ENCODE measurements around the gene PCGF1. TPM values are rescaled to one million over a fixed set of nuclear protein-coding genes. Genes with fewer than 3 reads are reported as not detected.

PCGF1 gene
- total RNA-seq, 1 experiment from 2014 or later: 44.8 TPM

GRCh38 chr2:74482801-74483674 lies 24.5 kb downstream of the PCGF1 start, which contains the start of the genes CCDC142 and TTC31:
CCDC142 (minus strand) TSS chr2:74482998; CDS start chr2:74482837, 161 bp downstream.
TTC31 (plus strand) TSS chr2:74483081; CDS start chr2:74483096, 15 bp downstream.
- Histone ChIP-seq H3K9me3 (ENCODE audit: low read length) (no peaks in the 10 kb centered on the region), H2AFZ (ENCODE audit: low read length) (peak within 1 kb of the TSS; percentile 85), H3K79me2 (ENCODE audit: low read length) (peaks cover 54% of the 10 kb centered on the region), H3K4me1 (ENCODE audit: low read length) (peaks cover 29% of the 10 kb centered on the region), H3K9me2 (replicated peaks; ENCODE audit: insufficient read depth, low read length) (no peaks in the 10 kb centered on the region), H3K36me3 (ENCODE audit: insufficient read depth, low read length) (peaks cover 8% of the 10 kb centered on the region; the same call in 1 of the 2 replicates), H3K9ac (ENCODE audit: low read length) (peak within 1 kb of the TSS; percentile 85), H4K20me1 (ENCODE audit: insufficient read depth, low read depth, low read length) (no peaks in the 10 kb centered on the region), H3K4me3 (ENCODE audit: low read length) (peak within 1 kb of the TSS; percentile 97), H3K27ac (ENCODE audit: low read length) (peak within 1 kb of the TSS; percentile 72), H3K4me2 (ENCODE audit: low read depth, low read length, poor library complexity, severe bottlenecking) (peak within 1 kb of the TSS; percentile 88), H3K27me3 (ENCODE audit: low read length) (no peaks in the 10 kb centered on the region)
- DNase-seq: peak; percentile 98

GRCh38 chr2:74481961-74482800 lies 25.3 kb downstream of the PCGF1 start:
- no peaks in the 10 kb centered on the region for H3K9me3 ChIP-seq (ENCODE audit: low read length)
- peak overlapping the region; percentile 97 for H3K4me3 ChIP-seq (ENCODE audit: low read length)
- H3K27me3 ChIP-seq (ENCODE audit: low read length): no peaks in the 10 kb centered on the region
- no peaks in the 10 kb centered on the region for H4K20me1 ChIP-seq (ENCODE audit: insufficient read depth, low read depth, low read length)
- peak; percentile 91 for DNase-seq
- H3K9me2 ChIP-seq (replicated peaks; ENCODE audit: insufficient read depth, low read length): no peaks in the 10 kb centered on the region
- peaks cover 8% of the 10 kb centered on the region; the same call in 1 of the 2 replicates for H3K36me3 ChIP-seq (ENCODE audit: insufficient read depth, low read length)
- peak overlapping the region; percentile 88 for H3K4me2 ChIP-seq (ENCODE audit: low read depth, low read length, poor library complexity, severe bottlenecking)
- H2AFZ ChIP-seq (ENCODE audit: low read length): peak overlapping the region; percentile 85; the same call in 1 of the 2 replicates
- peaks cover 29% of the 10 kb centered on the region for H3K4me1 ChIP-seq (ENCODE audit: low read length)
- H3K9ac ChIP-seq (ENCODE audit: low read length): peak overlapping the region; percentile 85
- H3K79me2 ChIP-seq (ENCODE audit: low read length): peaks cover 52% of the 10 kb centered on the region
- H3K27ac ChIP-seq (ENCODE audit: low read length): peak overlapping the region; percentile 72

DNA sequence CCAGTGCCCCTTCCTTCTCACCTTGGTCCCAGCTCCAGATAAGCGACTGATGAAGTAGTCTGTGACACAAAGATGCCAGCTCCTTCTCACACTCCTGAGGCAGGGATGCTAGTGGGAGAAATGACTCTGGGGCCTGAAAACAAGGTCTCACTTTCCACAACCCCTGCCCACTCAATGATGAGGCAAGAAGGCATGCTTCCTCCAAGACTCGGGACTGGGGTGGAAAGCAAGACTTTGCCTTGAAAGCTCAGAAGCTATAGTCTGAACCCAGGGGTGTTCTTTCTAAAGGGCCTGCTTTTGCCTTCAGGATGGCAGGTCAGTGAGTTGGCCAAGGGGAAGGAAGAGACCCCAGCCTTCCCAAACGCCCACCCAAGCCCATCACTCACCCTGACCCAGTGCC lies 26.1 kb downstream of the PCGF1 start:
- Histone ChIP-seq H3K79me2 (ENCODE audit: low read length) (peaks cover 49% of the 10 kb centered on the region), H2AFZ (ENCODE audit: low read length) (no peak overlapping the region), H3K36me3 (ENCODE audit: insufficient read depth, low read length) (peaks cover 8% of the 10 kb centered on the region; the same call in 1 of the 2 replicates), H3K4me3 (ENCODE audit: low read length) (peak overlapping the region; percentile 97), H3K4me2 (ENCODE audit: low read depth, low read length, poor library complexity, severe bottlenecking) (peak overlapping the region; percentile 88), H3K4me1 (ENCODE audit: low read length) (peaks cover 29% of the 10 kb centered on the region), H3K9ac (ENCODE audit: low read length) (peak overlapping the region; percentile 85), H3K27me3 (ENCODE audit: low read length) (no peaks in the 10 kb centered on the region), H4K20me1 (ENCODE audit: insufficient read depth, low read depth, low read length) (no peaks in the 10 kb centered on the region), H3K9me3 (ENCODE audit: low read length) (no peaks in the 10 kb centered on the region), H3K9me2 (replicated peaks; ENCODE audit: insufficient read depth, low read length) (no peaks in the 10 kb centered on the region), H3K27ac (ENCODE audit: low read length) (peak overlapping the region; percentile 72; the same call in 1 of the 2 replicates)
- DNase-seq: no peak

DNA sequence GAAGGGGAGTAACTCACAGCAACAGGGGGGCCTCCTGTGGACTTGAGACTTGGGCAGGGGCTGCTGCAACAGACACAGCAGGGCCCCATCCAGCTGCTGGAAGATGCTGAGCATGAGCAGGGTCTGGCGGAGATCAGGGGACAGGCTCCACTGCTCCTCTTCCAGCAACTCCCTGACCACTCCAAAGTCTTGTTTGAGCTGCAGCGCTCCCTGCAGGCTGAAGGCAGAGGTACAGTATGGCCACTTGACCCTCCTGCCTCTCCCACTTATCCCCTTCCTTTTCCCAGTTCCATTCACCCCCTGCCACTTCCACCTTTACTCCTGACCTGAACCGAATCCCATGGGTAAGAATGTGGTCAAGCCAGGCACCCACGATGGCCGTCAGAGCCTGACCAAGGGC lies 32.6 kb downstream of the PCGF1 start:
- H3K4me2 ChIP-seq (ENCODE audit: low read depth, low read length, poor library complexity, severe bottlenecking): no peak overlapping the region
- no peaks in the 10 kb centered on the region for H3K27me3 ChIP-seq (ENCODE audit: low read length)
- no peak overlapping the region for H3K4me3 ChIP-seq (ENCODE audit: low read length)
- no peak for DNase-seq
- H3K9me3 ChIP-seq (ENCODE audit: low read length): no peaks in the 10 kb centered on the region
- no peak overlapping the region for H2AFZ ChIP-seq (ENCODE audit: low read length)
- no peak overlapping the region for H3K9ac ChIP-seq (ENCODE audit: low read length)
- peaks cover 13% of the 10 kb centered on the region for H3K79me2 ChIP-seq (ENCODE audit: low read length)
- H4K20me1 ChIP-seq (ENCODE audit: insufficient read depth, low read depth, low read length): no peaks in the 10 kb centered on the region; the same call in 1 of the 2 replicates
- no peak overlapping the region for H3K27ac ChIP-seq (ENCODE audit: low read length)
- H3K36me3 ChIP-seq (ENCODE audit: insufficient read depth, low read length): peaks cover 13% of the 10 kb centered on the region
- H3K9me2 ChIP-seq (replicated peaks; ENCODE audit: insufficient read depth, low read length): no peaks in the 10 kb centered on the region
- H3K4me1 ChIP-seq (ENCODE audit: low read length): peaks cover 26% of the 10 kb centered on the region

- Histone ChIP-seq H4K20me1 (ENCODE audit: insufficient read depth, low read depth, low read length) (no peaks in the 10 kb centered on the region; the same call in 1 of the 2 replicates), H3K79me2 (ENCODE audit: low read length) (peaks cover 9% of the 10 kb centered on the region), H3K36me3 (ENCODE audit: insufficient read depth, low read length) (peaks cover 10% of the 10 kb centered on the region; the same call in 1 of the 2 replicates), H3K4me3 (ENCODE audit: low read length) (no peak overlapping the region), H3K27me3 (ENCODE audit: low read length) (no peaks in the 10 kb centered on the region), H3K4me2 (ENCODE audit: low read depth, low read length, poor library complexity, severe bottlenecking) (no peak overlapping the region), H3K4me1 (ENCODE audit: low read length) (peaks cover 24% of the 10 kb centered on the region), H3K27ac (ENCODE audit: low read length) (no peak overlapping the region), H3K9me2 (replicated peaks; ENCODE audit: insufficient read depth, low read length) (no peaks in the 10 kb centered on the region), H3K9ac (ENCODE audit: low read length) (no peak overlapping the region), H2AFZ (ENCODE audit: low read length) (no peak overlapping the region), H3K9me3 (ENCODE audit: low read length) (no peaks in the 10 kb centered on the region)
- DNase-seq: no peak
Measured at GRCh38 chr2:74474481-74474880, 33.0 kb downstream of the PCGF1 start.

- no peak for DNase-seq
- peak overlapping the region; percentile 92 for H3K4me2 ChIP-seq (ENCODE audit: low read depth, low read length, poor library complexity, severe bottlenecking)
- H3K27me3 ChIP-seq (ENCODE audit: low read length): no peaks in the 10 kb centered on the region
- H3K4me3 ChIP-seq (ENCODE audit: low read length): peak overlapping the region; percentile 71
- peaks cover 10% of the 10 kb centered on the region; the same call in 1 of the 2 replicates for H3K36me3 ChIP-seq (ENCODE audit: insufficient read depth, low read length)
- peak overlapping the region; percentile 58; the same call in 1 of the 2 replicates for H2AFZ ChIP-seq (ENCODE audit: low read length)
- peak overlapping the region; percentile 76 for H3K9ac ChIP-seq (ENCODE audit: low read length)
- H3K4me1 ChIP-seq (ENCODE audit: low read length): peaks cover 24% of the 10 kb centered on the region
- H3K27ac ChIP-seq (ENCODE audit: low read length): peak overlapping the region; percentile 83
- H4K20me1 ChIP-seq (ENCODE audit: insufficient read depth, low read depth, low read length): no peaks in the 10 kb centered on the region; the same call in 1 of the 2 replicates
- H3K9me2 ChIP-seq (replicated peaks; ENCODE audit: insufficient read depth, low read length): no peaks in the 10 kb centered on the region
- H3K79me2 ChIP-seq (ENCODE audit: low read length): peaks cover 9% of the 10 kb centered on the region
- H3K9me3 ChIP-seq (ENCODE audit: low read length): no peaks in the 10 kb centered on the region
Measured at GRCh38 chr2:74472945-74473258, 34.6 kb downstream of the PCGF1 start.

- H3K27ac ChIP-seq (ENCODE audit: low read length): peak within 1 kb of the TSS; percentile 83
Measured at GRCh38 chr2:74472086-74472944, 35.2 kb downstream of the PCGF1 start, which contains the start of gene MRPL53. MRPL53 (minus strand) TSS chr2:74472680; CDS start chr2:74472660, 20 bp downstream.

More at GRCh38 chr2:74472086-74472944, 35.2 kb downstream of the PCGF1 start, which contains the start of gene MRPL53:
- Histone ChIP-seq H2AFZ (ENCODE audit: low read length) (peak within 1 kb of the TSS; percentile 58; the same call in 1 of the 2 replicates), H3K9me2 (replicated peaks; ENCODE audit: insufficient read depth, low read length) (no peaks in the 10 kb centered on the region), H3K4me3 (ENCODE audit: low read length) (peak within 1 kb of the TSS; percentile 71), H3K79me2 (ENCODE audit: low read length) (peaks cover 9% of the 10 kb centered on the region), H3K9ac (ENCODE audit: low read length) (peak within 1 kb of the TSS; percentile 76), H3K27me3 (ENCODE audit: low read length) (no peaks in the 10 kb centered on the region), H3K4me1 (ENCODE audit: low read length) (peaks cover 24% of the 10 kb centered on the region), H4K20me1 (ENCODE audit: insufficient read depth, low read depth, low read length) (no peaks in the 10 kb centered on the region; the same call in 1 of the 2 replicates), H3K36me3 (ENCODE audit: insufficient read depth, low read length) (peaks cover 10% of the 10 kb centered on the region; the same call in 1 of the 2 replicates), H3K9me3 (ENCODE audit: low read length) (no peaks in the 10 kb centered on the region), H3K4me2 (ENCODE audit: low read depth, low read length, poor library complexity, severe bottlenecking) (peak within 1 kb of the TSS; percentile 92)
- peak; percentile 99 for DNase-seq

All from Karpas-422 (cell line).